ENCODE results near the gene NXNL1. TPM values are rescaled to one million over a fixed set of nuclear protein-coding genes. Genes with fewer than 3 reads are reported as not detected.

NXNL1 gene
- total and polyA plus RNA-seq, 2 of the 13 experiments (the other 11 are each of a cell fraction or from before 2014, with no cell fraction given) = not detected

- peak; percentile 58; the same call in 1 of the 2 replicates for TF ChIP-seq PATZ1 (CRISPR knock-in tag; IDR thresholded peaks at IDR 0.05)
- peak; percentile 28 for TF ChIP-seq AGO2 (optimal IDR thresholded peaks at IDR 0.05; ENCODE audit: low read depth, low read length)
- peak; percentile 20 for TF ChIP-seq HNRNPLL (IDR thresholded peaks at IDR 0.05; ENCODE audit: low read depth, low read length, poor library complexity, severe bottlenecking)
- 0 out of 2 replicates have a peak, but pooled peaks have one; percentile 24 for TF ChIP-seq RBFOX2 (IDR thresholded peaks at IDR 0.05; ENCODE audit: low read depth, low read length)
- no peak for TF ChIP-seq ZNF556 (CRISPR knock-in tag; IDR thresholded peaks at IDR 0.05; ENCODE audit: borderline replicate concordance)
- no peak for TF ChIP-seq CAMTA2 (CRISPR knock-in tag; IDR thresholded peaks at IDR 0.05; ENCODE audit: borderline replicate concordance)
Observed at GRCh38 chr19:17424743-17425365, 35.9 kb downstream of the NXNL1 start (continued).

- ChIA-PET POLR2A (interaction anchor here (0.7 kb wide), 1 partner anchor 88 kb away, joined by 3 read pairs; no protein-coding TSS in a partner anchor), CTCF (ENCODE audit: low intra/inter-chr PET ratio, low total read pairs) (no interaction called here)
- no peaks in the 10 kb centered on the region for H3K27me3 ChIP-seq (ENCODE audit: control insufficient read depth in 1 of 2, insufficient read depth in 2 of 2, low read length in 2 of 2)
- H3K4me3 ChIP-seq (replicated peaks in 1 of 3; ENCODE audit: insufficient read depth in 1 of 3, low read depth in 2 of 3, low read length in 3 of 3) = no peak overlapping the region
- no peak for ATAC-seq
- no peak overlapping the region for H3K9ac ChIP-seq (ENCODE audit: insufficient read depth, low read depth, low read length)
- no peaks in the 10 kb centered on the region for H3K79me2 ChIP-seq (ENCODE audit: insufficient read depth, low read length)
- H3K9me3 ChIP-seq (ENCODE audit: low read length) = no peaks in the 10 kb centered on the region
- no peak overlapping the region for H3K4me2 ChIP-seq (ENCODE audit: low read depth, low read length)
- intact Hi-C loops (cut with micrococcal nuclease; ENCODE audit: unreplicated experiment) (no loop called here), in situ Hi-C loops (cut with HindIII; ENCODE audit: extremely low pct_ligation_motif_present, low pct_unique_long_range_greater_than_20kb) (no loop called here)
- no peak overlapping the region for H2AFZ ChIP-seq (ENCODE audit: low read length)
- WGBS (ENCODE audit: low lambda C conversion rate) = 94% methylated on average over 9 of the region's 20 CpGs
- no peaks in the 10 kb centered on the region; a peak in 1 of 5 replicates for H3K36me3 ChIP-seq (replicated peaks in 1 of 2; ENCODE audit: control insufficient read depth in 1 of 2, insufficient read depth in 2 of 2, low read length in 2 of 2)
- H4K20me1 ChIP-seq (ENCODE audit: insufficient read depth, low read length) = no peaks in the 10 kb centered on the region
- no peak overlapping the region for H3K27ac ChIP-seq (ENCODE audit: extremely low read length, insufficient read depth, low read length)
- FAIRE-seq = no peak
- 0 out of 2 replicates have a peak, but pooled peaks have one; percentile 29 for TF ChIP-seq RBFOX2 (IDR thresholded peaks at IDR 0.05; ENCODE audit: low read depth, low read length)
- TF ChIP-seq SCMH1 (CRISPR knock-in tag; IDR thresholded peaks at IDR 0.05; ENCODE audit: borderline replicate concordance) = no peak
- BruUV-seq (replicated peaks) = no TSS peak
- no peak for DNase-seq (ENCODE audit: low spot score)
- peaks cover 15% of the 10 kb centered on the region for H3K4me1 ChIP-seq (ENCODE audit: insufficient read depth, low read length)
Observed at GRCh38 chr19:17423429-17424208, 37.1 kb downstream of the NXNL1 start.

Measured in HepG2 (cell line).